Stimulated activated CD4-positive, alpha-beta T cell treated with anti-CD3 and anti-CD28 coated beads, TNF-alpha, amount 100 ng/mL, for 24 hours (primary cell): ENCODE data around the gene FOXP1.

Experiments used
- DNase-seq, 3 experiments: peaks; one replicate each; pipeline ENCODE4 v3.0.0-alpha.2; 2020; ENCODE audit warnings: low read depth in 3 of 3

Gene FOXP1

GRCh38 chr3:71485896-71486295, 97.6 kb downstream of the FOXP1 start:
- DNase-seq = no peak

- no peak for DNase-seq
These were observed 99.1 kb downstream of the FOXP1 start for GRCh38 chr3:71484452-71484851.

GRCh38 chr3:71484047-71484446, 99.5 kb downstream of the FOXP1 start:
- DNase-seq = no peak

GRCh38 chr3:71482771-71483170, 100.8 kb downstream of the FOXP1 start:
- DNase-seq = no peak

GRCh38 chr3:71478568-71478967, 105.0 kb downstream of the FOXP1 start:
- peak; percentile 53 to 70 (median 67) for DNase-seq

- no peak for DNase-seq
These were observed 106.6 kb downstream of the FOXP1 start for GRCh38 chr3:71476950-71477349.

- no peak for DNase-seq
These were observed 114.4 kb downstream of the FOXP1 start for GRCh38 chr3:71469138-71469435.

- DNase-seq = no peak
These were observed 115.0 kb downstream of the FOXP1 start for GRCh38 chr3:71468311-71469137.

- no peak for DNase-seq
These were observed 117.0 kb downstream of the FOXP1 start for GRCh38 chr3:71466483-71466882.

- DNase-seq = no peak
These were observed 118.0 kb downstream of the FOXP1 start for GRCh38 chr3:71465371-71466036.

- no peak for DNase-seq
These were observed 118.9 kb downstream of the FOXP1 start for GRCh38 chr3:71464613-71465012.

GRCh38 chr3:71463617-71464016, 119.9 kb downstream of the FOXP1 start:
- DNase-seq = no peak

- no peak for DNase-seq
These were observed 120.9 kb downstream of the FOXP1 start for GRCh38 chr3:71462586-71462985.

- DNase-seq = no peak
These were observed 121.6 kb downstream of the FOXP1 start for GRCh38 chr3:71461749-71462483.

- no peak for DNase-seq
These were observed 122.4 kb downstream of the FOXP1 start for GRCh38 chr3:71461114-71461513.

GRCh38 chr3:71458895-71459294, 124.6 kb downstream of the FOXP1 start:
- DNase-seq = no peak

GRCh38 chr3:71456826-71457225, 126.7 kb downstream of the FOXP1 start:
- no peak for DNase-seq

GRCh38 chr3:71456156-71456555, 127.4 kb downstream of the FOXP1 start:
- DNase-seq = no peak

- no peak for DNase-seq
These were observed 128.8 kb downstream of the FOXP1 start for GRCh38 chr3:71454512-71455403.

GRCh38 chr3:71453822-71454511, 129.6 kb downstream of the FOXP1 start:
- no peak for DNase-seq

- DNase-seq = no peak
These were observed 130.2 kb downstream of the FOXP1 start for GRCh38 chr3:71453319-71453718.
